ENCODE data around the gene ADRA2A.

ADRA2A gene

GRCh38 chr10:111110771-111111170 lies 33.9 kb downstream of the ADRA2A start:
- DNase-seq: no peak

DNA sequence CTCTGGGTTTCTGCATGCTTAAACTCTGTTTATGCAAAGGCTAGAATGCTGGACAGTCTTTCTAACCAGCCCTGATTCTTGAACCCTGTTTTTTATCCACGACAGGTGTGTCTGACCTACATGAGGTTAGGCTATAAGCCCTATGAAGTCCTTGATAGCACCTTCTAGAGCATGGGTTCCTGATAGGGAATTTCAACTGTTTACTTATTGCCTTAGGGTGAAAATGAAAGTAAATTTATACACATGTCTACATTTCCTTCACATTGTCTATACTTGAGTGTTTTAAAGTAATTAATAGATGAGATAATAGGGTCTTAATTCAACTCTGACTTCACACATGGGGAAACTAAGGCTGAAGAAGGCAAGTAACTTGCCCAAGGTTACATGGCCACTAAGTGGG lies 35.5 kb downstream of the ADRA2A start:
- DNase-seq: no peak

DNA sequence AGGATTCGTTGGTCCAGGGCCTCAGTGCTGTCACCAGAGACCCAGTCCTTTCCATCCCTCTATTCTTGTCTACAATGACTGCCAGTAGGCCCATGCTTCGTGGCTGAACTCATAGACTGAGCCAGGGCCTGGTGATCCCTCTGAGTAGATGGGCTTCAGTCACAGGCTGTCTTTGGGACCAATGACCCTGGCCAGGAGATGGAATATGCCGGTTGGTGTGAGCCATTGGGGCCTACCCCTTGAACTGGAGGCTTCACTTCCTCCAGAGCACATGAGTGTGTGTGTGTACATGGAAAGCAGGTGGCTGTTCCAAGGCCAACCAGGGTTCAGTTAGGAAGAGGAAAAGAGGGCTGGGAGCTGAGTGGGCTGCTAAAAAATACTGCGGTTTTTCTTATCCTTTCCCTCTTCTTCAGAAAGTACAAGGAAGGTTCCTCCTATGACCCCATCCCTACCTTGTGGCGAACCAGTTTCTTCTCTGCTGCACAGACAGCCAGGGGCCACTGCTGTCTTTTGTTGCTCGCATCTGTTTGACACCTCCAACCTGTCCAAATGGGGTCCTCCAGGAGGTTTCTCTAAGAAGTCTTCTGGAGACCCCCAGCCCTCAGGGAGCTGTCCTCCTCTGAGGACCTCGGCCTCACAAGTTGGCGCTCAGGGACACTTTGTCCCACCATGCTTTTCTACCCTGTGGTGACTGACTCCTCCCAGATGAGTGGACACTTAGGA lies 36.6 kb downstream of the ADRA2A start:
- DNase-seq: no peak

DNA sequence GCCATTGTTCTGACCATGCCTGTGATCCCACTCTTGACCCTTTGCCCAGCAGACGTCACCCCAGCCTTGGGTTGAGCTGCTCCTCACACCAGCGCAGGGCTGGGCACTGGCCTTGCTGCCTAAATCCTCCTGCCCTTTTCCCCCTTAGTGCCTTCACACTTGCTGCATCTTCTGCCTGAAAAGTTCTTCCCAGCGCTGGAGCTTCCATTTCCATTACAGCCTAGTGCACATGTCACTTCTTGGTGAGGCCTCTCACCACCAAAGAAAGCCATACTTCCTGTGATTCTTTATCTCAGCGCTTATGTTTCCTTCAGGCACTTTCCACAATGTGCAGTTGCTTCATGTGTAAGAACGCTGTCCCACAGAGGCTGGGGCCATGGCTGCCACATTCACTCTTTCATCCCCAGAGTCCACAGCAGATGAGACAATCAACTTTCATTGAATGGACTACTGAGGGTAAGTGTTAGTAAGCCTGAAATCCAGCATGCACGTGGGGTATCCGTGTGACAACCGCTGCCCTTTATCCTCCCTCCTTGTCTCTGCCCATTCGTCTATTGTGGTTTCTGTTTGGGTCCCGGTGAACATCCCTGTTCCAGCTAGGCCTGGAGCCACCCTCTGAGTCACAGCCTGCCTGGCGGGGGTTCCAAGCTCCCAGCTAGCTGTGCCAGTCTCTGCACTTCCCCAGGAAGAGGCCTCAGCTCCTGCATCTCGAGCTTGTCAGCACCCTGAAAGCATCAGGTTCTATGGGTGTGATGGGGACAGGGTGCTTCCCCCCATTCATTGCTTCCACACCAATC lies 37.3 kb downstream of the ADRA2A start:
- no peak for DNase-seq

DNA sequence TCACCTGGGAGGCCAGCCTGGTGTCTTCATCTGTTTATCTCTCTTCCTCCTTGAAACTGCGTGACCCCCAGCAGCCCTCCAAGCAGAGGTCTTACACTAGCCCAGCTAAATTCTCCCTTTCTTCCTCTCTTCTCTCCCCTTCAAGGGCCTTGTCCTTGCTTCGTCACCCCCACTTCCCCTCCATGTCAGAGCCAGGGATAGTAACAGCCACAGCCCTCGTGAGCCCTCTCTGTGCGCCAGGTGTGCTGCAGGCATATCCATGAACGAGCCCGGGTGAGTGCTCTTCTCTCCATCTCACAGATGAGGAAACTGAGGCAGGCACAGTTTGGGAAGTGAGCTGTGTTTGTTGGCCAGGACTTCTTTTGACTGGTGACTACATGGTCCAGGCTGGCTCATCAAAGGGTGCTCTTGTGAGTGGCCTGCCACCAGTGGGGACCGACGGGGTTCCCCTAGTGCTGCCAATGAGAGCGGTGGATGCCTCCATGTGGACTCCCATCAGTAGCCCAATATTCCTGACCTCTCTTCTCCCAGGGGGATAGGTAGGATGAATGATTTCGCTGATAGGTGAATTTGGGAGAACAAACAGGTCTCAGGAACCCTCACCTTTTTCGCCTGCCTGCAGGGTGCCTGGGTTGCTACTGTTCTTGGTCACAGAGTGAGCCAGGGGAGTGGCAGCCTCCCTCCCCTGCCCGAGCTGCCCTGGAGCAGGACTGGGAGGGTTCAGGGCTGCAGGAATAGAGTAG lies 38.1 kb downstream of the ADRA2A start:
- no peak for DNase-seq

GRCh38 chr10:111116211-111116610 lies 39.4 kb downstream of the ADRA2A start:
- DNase-seq: no peak

GRCh38 chr10:111116762-111117445 lies 40.1 kb downstream of the ADRA2A start:
- no peak for DNase-seq

DNA sequence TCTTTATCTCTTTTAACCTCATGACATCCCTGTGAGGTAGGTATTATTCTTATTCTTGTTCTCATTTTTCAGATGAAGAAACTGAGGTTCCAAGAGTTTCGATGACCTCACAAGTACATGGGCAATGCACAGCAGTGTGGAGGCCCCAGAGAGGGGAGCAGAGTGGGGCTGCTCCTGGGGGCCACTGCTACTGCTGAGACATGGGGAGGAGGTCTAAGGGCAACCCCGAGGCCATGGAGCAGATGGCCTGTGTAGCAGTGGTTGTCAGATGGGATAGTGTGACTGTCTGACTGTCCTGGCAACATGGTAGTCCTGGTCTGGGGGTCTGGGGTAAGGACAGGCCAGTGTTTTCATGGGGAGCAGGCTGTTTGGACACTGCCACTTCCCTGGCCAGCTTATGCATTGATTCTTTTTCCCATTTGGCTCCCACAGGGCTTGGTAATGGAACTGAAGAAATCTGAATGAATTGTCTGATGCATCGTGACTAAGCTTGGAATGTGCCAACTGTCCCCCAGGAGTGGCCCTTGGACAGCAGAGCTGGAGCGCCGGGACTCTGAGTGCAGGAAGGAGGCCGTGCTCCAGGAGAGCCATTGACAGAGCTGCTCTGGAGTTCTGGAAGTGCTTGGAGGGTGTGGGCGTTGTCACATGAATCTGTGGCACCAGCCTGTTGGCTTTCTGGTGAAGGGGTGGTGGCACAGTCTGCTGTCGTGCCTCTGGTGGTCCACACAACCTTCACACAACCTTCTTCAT lies 40.9 kb downstream of the ADRA2A start:
- no peak for DNase-seq

GRCh38 chr10:111118758-111119157 lies 41.9 kb downstream of the ADRA2A start:
- DNase-seq: no peak

DNA sequence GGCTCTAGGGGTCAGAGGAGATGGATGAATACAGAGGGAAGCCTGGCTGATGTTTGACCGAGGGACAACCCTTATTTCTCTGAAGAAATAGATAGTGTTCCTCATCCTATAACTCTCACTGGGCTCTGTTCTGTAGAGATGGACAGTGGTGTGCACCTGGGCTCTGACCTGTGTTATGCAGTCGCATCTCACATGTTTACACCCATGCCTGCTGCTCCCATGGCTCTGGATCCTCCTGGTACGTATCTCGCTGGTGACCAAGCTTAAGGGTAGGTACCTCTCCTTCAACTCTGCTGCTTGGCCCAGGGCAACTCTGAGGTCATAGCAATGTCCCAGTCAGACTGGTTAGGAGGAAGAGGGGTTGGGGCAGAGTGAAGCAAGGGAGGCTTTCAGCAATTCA lies 42.8 kb downstream of the ADRA2A start:
- DNase-seq: no peak

DNA sequence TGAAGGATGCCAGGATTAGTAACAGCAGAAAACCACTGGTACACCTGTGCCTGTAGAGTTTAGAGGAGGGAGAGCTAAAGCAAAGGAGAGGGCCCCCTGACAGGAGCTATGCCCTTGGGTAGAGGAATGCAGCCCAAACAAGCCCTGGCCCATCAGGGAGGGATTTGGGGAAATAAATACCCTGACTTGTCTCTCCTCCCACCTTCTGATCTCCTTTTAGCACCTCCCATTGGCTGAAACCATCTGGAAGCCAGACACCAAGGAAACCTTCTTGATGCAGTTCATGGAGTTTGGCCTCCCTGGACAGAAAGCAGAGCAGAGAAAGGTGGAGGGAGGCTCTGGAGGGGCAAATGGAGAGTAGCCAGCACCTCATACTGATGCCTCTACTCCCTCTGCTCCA lies 45.3 kb downstream of the ADRA2A start:
- DNase-seq: no peak

- DNase-seq: no peak
Measured at GRCh38 chr10:111123883-111124282, 47.1 kb downstream of the ADRA2A start.

DNA sequence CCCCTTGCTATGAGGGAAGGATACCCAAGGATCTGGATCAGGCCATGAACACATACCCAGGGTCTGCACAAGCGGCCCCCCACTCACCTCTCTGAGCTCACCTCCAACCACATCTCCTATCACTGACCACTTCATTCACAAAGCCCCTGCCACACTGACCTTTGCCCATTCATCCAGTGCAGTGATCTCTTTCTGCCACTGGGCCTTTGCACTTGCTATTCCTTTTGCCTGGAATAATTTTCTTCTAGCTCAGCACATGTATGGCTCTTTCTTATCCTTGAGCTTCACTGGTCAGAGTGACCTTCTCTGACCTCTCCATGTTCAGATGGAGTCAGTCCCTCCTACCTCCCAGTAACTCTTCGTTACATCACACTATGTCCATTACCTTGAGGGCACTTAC lies 48.3 kb downstream of the ADRA2A start:
- DNase-seq: no peak

DNA sequence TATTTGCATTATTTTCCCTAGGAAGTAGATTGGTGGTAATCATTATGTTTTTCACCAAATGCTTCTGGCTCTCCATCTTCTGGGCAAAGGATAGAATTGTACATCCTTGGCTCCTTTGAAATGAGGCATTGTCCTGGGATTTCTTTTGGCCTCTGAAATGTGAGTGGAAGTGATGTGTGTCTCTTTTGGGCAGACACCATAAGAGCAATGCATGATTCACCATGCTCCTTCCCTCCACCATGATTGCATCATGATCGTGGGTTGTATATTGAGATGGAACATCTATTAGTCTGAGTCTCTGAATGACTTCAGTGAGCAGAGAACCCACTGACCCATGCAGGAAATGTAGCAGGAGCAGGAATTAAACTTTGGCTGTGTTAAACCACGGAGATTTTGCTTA lies 49.2 kb downstream of the ADRA2A start:
- DNase-seq: peak; percentile 1

GRCh38 chr10:111127081-111127848 lies 50.4 kb downstream of the ADRA2A start:
- DNase-seq: no peak

- peak; percentile 17 for DNase-seq
Measured at GRCh38 chr10:111128331-111129180, 51.7 kb downstream of the ADRA2A start.

DNA sequence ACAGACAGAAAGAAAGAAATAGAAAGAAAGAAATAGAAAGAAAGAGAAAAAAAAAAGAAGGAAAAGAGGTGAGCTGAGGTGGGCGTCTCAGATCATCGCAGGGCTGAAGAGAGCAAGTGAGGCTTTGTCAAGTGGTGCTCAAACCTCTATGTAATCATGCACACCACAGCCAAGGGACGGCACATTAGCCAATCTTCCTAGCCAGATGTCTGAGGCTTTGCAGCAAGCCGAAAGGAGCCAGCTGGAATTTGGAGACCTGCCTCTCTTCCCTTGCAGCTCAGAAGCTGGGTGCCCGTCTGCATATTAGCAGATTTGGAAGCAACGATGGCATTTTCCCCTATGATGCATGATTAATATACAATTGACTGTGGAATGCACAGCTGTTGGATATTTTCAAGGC lies 52.5 kb downstream of the ADRA2A start:
- DNase-seq: no peak

GRCh38 chr10:111130471-111130870 lies 53.6 kb downstream of the ADRA2A start:
- DNase-seq: no peak
